H9 (cell line): Measurements from ENCODE around the gene GALNT13. TPM values are rescaled to one million over a fixed set of nuclear protein-coding genes. Genes with fewer than 3 reads are reported as not detected.

Experiments used
- DNase-seq: peaks from one replicate; pipeline ENCODE4 v3.0.0-alpha.2; 2017
- H2AFZ ChIP-seq: one replicate; pipeline ENCODE4 v1.6.1; 2013; ENCODE audit warnings: mild to moderate bottlenecking, low read length, control low read depth, moderate library complexity
- H2AK5ac ChIP-seq: 2 replicates; pipeline ENCODE4 v1.6.1; 2013; ENCODE audit warnings: low read length, control low read depth, mixed read lengths; ENCODE audit not compliant: insufficient read length
- H2BK120ac ChIP-seq: one replicate; pipeline ENCODE4 v1.6.1; 2013; ENCODE audit warnings: low read depth, mild to moderate bottlenecking, low read length, control low read depth, inconsistent platforms; ENCODE audit not compliant: poor library complexity, severe bottlenecking
- H2BK12ac ChIP-seq: 2 replicates; pipeline ENCODE4 v1.6.1; 2013; ENCODE audit warnings: low read length, control low read depth, mixed read lengths, low read depth; ENCODE audit not compliant: insufficient read length
- H2BK15ac ChIP-seq: 2 replicates; pipeline ENCODE4 v1.6.1; 2013; ENCODE audit warnings: low read depth, low read length, control low read depth
- H2BK20ac ChIP-seq: one replicate; pipeline ENCODE4 v1.6.1; 2013; ENCODE audit warnings: low read depth, mild to moderate bottlenecking, low read length, control low read depth, inconsistent platforms; ENCODE audit not compliant: poor library complexity, severe bottlenecking
- H2BK5ac ChIP-seq: 2 replicates; pipeline ENCODE4 v1.6.1; 2013; ENCODE audit warnings: low read length, control low read depth, mixed read lengths; ENCODE audit not compliant: insufficient read length
- H3K14ac ChIP-seq: 2 replicates; pipeline ENCODE4 v1.6.1; 2013; ENCODE audit warnings: low read length, control low read depth; ENCODE audit not compliant: insufficient read depth
- H3K18ac ChIP-seq: 2 replicates; pipeline ENCODE4 v1.6.1; 2013; ENCODE audit warnings: low read depth, mild to moderate bottlenecking, mixed read lengths, low read length, control low read depth; ENCODE audit not compliant: insufficient read length
- H3K23ac ChIP-seq: 2 replicates; pipeline ENCODE4 v1.6.1; 2013; ENCODE audit warnings: low read length, control low read depth, mixed read lengths, low read depth; ENCODE audit not compliant: insufficient read length
- H3K23me2 ChIP-seq: 2 replicates; pipeline ENCODE4 v1.6.1; 2013; ENCODE audit warnings: low read depth, mild to moderate bottlenecking, mixed read lengths, low read length, control low read depth; ENCODE audit not compliant: insufficient read length, poor library complexity, severe bottlenecking
- H3K27ac ChIP-seq: 2 replicates; pipeline ENCODE4 v1.5.1; 2013; ENCODE audit warnings: low read length, control low read depth, mixed read lengths, low read depth; ENCODE audit not compliant: insufficient read length
- H3K27me3 ChIP-seq: 2 replicates; pipeline ENCODE4 v1.6.1; 2013; ENCODE audit warnings: low read length, control low read depth, inconsistent platforms; ENCODE audit not compliant: insufficient read depth
- H3K4ac ChIP-seq: 2 replicates; pipeline ENCODE4 v1.6.1; 2013; ENCODE audit warnings: low read depth, mild to moderate bottlenecking, control low read depth, inconsistent platforms, low read length, moderate library complexity
- H3K4me1 ChIP-seq: 2 replicates; pipeline ENCODE4 v1.6.1; 2013; ENCODE audit warnings: low read length, control low read depth, inconsistent platforms; ENCODE audit not compliant: insufficient read depth
- H3K4me2 ChIP-seq: 2 replicates; pipeline ENCODE4 v1.6.1; 2013; ENCODE audit warnings: low read length, control low read depth, mixed read lengths; ENCODE audit not compliant: insufficient read length, insufficient read depth
- H3K56ac ChIP-seq: 2 replicates; pipeline ENCODE4 v1.6.1; 2013; ENCODE audit warnings: low read depth, mild to moderate bottlenecking, mixed read lengths, low read length, control low read depth; ENCODE audit not compliant: insufficient read length
- H3K79me1 ChIP-seq: 2 replicates; pipeline ENCODE4 v1.6.1; 2013; ENCODE audit warnings: low read depth, mild to moderate bottlenecking, moderate library complexity, low read length, control low read depth, inconsistent platforms; ENCODE audit not compliant: insufficient read depth, poor library complexity, severe bottlenecking
- H3K79me2 ChIP-seq: 2 replicates; pipeline ENCODE4 v1.6.1; 2013; ENCODE audit warnings: low read length, control low read depth, inconsistent platforms; ENCODE audit not compliant: insufficient read depth
- H3K9ac ChIP-seq: 2 replicates; pipeline ENCODE4 v1.6.1; 2013; ENCODE audit warnings: low read length, control low read depth, mixed read lengths; ENCODE audit not compliant: insufficient read length; ENCODE audit errors: extremely low read depth
- H3K9me3 ChIP-seq: one replicate; pipeline ENCODE4 v1.6.1; 2013; ENCODE audit warnings: low read depth, low read length, inconsistent platforms; ENCODE audit not compliant: control insufficient read depth
- H3T11ph ChIP-seq: one replicate; pipeline ENCODE4 v1.6.1; 2013; ENCODE audit warnings: mild to moderate bottlenecking, low read length, control low read depth, inconsistent platforms
- H4K20me1 ChIP-seq: one replicate; pipeline ENCODE4 v1.6.1; 2013; ENCODE audit not compliant: control insufficient read depth, insufficient read length, insufficient read depth
- H4K5ac ChIP-seq: 2 replicates; pipeline ENCODE4 v1.6.1; 2013; ENCODE audit warnings: low read depth, mild to moderate bottlenecking, mixed read lengths, low read length, control low read depth; ENCODE audit not compliant: insufficient read length
- H4K8ac ChIP-seq: replicated peaks from 2 replicates; pipeline ENCODE4 v1.6.1; 2013; ENCODE audit warnings: low read length, control low read depth, mixed read lengths, low read depth; ENCODE audit not compliant: insufficient read length
- H4K91ac ChIP-seq: 2 replicates; pipeline ENCODE4 v1.6.1; 2013; ENCODE audit warnings: low read depth, mild to moderate bottlenecking, moderate library complexity, mixed read lengths, low read length, control low read depth; ENCODE audit not compliant: insufficient read length
- H3K27ac Mint-ChIP-seq, 3 experiments: 2 replicates in 2 of 3; 3 replicates in 1 of 3; pipeline ENCODE4 v1.8.0; 2020 to 2021; ENCODE audit warnings: mixed read lengths in 3 of 3, mild to moderate bottlenecking in 1 of 3, moderate library complexity in 1 of 3
- H3K27me3 Mint-ChIP-seq: 2 replicates; pipeline ENCODE4 v1.8.0; 2021; ENCODE audit warnings: low read depth, mild to moderate bottlenecking, moderate library complexity, mixed read lengths
- H3K36me3 Mint-ChIP-seq, 3 experiments: 2 replicates in 2 of 3; 3 replicates in 1 of 3; pipeline ENCODE4 v1.8.0; 2020 to 2021; ENCODE audit warnings: low read depth in 3 of 3, mixed read lengths in 3 of 3; ENCODE audit not compliant: insufficient read depth in 1 of 3
- H3K4me1 Mint-ChIP-seq, 2 experiments: 2 replicates each; pipeline ENCODE4 v1.8.0; 2020; ENCODE audit warnings: mixed read lengths in 2 of 2
- H3K4me3 Mint-ChIP-seq, 2 experiments: 2 replicates in 1 of 2; 3 replicates in 1 of 2; pipeline ENCODE4 v1.8.0; 2020 to 2021; ENCODE audit warnings: mild to moderate bottlenecking in 2 of 2, mixed read lengths in 2 of 2, moderate library complexity in 1 of 2
- H3K9me3 Mint-ChIP-seq, 2 experiments: 2 replicates in 1 of 2; 3 replicates in 1 of 2; pipeline ENCODE4 v1.8.0; 2020; ENCODE audit warnings: mild to moderate bottlenecking in 2 of 2, mixed read lengths in 2 of 2, moderate library complexity in 1 of 2
- WGBS: extraction: QIAGEN DNeasy Blood & Tissue Kit; methylation state at CpG from one replicate; pipeline ENCODE4 v1.1.7; 2013; ENCODE audit warnings: missing lambda C conversion rate, low lambda C conversion rate, mixed read lengths; ENCODE audit not compliant: insufficient read length; ENCODE audit errors: extremely low coverage; 5-methylcytosine and 5-hydroxymethylcytosine counted together
- total RNA-seq: library from RNA; stranded (reverse); gene quantifications from 2 replicates; pipeline ENCODE4 v1.2.1, GENCODE V29; 2021
- TF ChIP-seq, protein P1 (sequence below): fragments of 200-600 bp; sonication (generic); conservative IDR thresholded peaks from 3 replicates; pipeline ENCODE4 v1.8.0; 2021; ENCODE audit warnings: antibody characterized with exemption, mild to moderate bottlenecking

GALNT13 gene
- total RNA-seq, 1 experiment from 2014 or later = 6.6 TPM

DNA sequence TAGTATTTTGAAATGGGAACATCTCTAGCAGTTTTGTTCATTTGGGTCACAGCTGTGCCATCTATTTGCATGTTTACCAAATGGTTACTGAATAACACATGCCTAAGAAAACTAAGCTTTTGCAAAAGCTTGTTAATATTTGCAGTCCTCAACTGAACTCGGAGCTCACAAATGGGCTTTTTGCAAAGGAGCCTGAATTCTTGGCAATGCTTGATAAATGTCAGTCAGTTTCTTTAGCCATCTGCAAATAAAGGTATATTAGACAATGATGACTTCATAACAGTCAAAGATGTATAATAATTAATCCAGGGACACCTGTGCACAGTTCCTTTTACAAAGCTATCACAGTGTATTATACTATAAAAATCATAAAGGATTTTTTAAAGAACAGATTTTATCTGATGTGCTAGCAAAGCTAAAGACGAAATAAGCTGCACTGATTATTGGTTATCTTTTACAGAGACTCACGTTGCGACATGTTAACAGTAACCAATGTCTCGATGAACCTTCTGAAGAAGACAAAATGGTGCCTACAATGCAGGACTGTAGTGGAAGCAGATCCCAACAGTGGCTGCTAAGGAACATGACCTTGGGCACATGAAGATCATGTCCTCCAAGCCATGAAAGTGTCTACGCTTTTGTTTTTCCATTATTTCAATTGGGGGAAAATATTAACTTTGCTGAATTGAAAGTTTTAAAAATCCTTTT lies 578.4 kb downstream of the GALNT13 start:
- Histone ChIP-seq H2AK5ac (no peak overlapping the region), H2BK12ac (no peak overlapping the region), H3K4me1 (no peaks in the 10 kb centered on the region; the same call in 1 of the 2 replicates), H3K18ac (no peak overlapping the region), H3T11ph (no peak overlapping the region), H4K20me1 (no peaks in the 10 kb centered on the region), H3K4ac (no peak overlapping the region), H4K5ac (no peak overlapping the region), H3K9ac (no peak overlapping the region), H2BK5ac (no peak overlapping the region), H3K23ac (no peak overlapping the region), H3K56ac (no peak overlapping the region), H3K79me2 (no peaks in the 10 kb centered on the region), H3K27me3 (no peaks in the 10 kb centered on the region), H3K23me2 (no peaks in the 10 kb centered on the region), H3K27ac (no peak overlapping the region), H3K79me1 (no peaks in the 10 kb centered on the region), H2BK120ac (no peak overlapping the region), H2BK15ac (no peak overlapping the region), H4K8ac (no peak overlapping the region), H4K91ac (no peak overlapping the region), H2BK20ac (no peak overlapping the region), H3K9me3 (no peaks in the 10 kb centered on the region), H2AFZ (no peak overlapping the region), H3K4me2 (no peak overlapping the region), H3K14ac (no peak overlapping the region)
- Mint-ChIP-seq H3K4me1 (no peaks in the 10 kb centered on the region), H3K27ac (no peak overlapping the region), H3K36me3 (no peaks in the 10 kb centered on the region), H3K4me3 (no peak overlapping the region), H3K9me3 (no peaks in the 10 kb centered on the region), H3K27me3 (no peaks in the 10 kb centered on the region)
- TF ChIP-seq, protein P1, sequence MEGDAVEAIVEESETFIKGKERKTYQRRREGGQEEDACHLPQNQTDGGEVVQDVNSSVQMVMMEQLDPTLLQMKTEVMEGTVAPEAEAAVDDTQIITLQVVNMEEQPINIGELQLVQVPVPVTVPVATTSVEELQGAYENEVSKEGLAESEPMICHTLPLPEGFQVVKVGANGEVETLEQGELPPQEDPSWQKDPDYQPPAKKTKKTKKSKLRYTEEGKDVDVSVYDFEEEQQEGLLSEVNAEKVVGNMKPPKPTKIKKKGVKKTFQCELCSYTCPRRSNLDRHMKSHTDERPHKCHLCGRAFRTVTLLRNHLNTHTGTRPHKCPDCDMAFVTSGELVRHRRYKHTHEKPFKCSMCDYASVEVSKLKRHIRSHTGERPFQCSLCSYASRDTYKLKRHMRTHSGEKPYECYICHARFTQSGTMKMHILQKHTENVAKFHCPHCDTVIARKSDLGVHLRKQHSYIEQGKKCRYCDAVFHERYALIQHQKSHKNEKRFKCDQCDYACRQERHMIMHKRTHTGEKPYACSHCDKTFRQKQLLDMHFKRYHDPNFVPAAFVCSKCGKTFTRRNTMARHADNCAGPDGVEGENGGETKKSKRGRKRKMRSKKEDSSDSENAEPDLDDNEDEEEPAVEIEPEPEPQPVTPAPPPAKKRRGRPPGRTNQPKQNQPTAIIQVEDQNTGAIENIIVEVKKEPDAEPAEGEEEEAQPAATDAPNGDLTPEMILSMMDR = no peak
- no CpG with 5 or more reads among the region's 6 CpGs for WGBS
- DNase-seq = no peak
